ENCODE data around the gene MIER3.
"Not testable (repeated sequence)": the region's sequence is repeated elsewhere in the genome, so short reads cannot be mapped to it uniquely, and the experiment has no call there.

MIER3 gene

DNA sequence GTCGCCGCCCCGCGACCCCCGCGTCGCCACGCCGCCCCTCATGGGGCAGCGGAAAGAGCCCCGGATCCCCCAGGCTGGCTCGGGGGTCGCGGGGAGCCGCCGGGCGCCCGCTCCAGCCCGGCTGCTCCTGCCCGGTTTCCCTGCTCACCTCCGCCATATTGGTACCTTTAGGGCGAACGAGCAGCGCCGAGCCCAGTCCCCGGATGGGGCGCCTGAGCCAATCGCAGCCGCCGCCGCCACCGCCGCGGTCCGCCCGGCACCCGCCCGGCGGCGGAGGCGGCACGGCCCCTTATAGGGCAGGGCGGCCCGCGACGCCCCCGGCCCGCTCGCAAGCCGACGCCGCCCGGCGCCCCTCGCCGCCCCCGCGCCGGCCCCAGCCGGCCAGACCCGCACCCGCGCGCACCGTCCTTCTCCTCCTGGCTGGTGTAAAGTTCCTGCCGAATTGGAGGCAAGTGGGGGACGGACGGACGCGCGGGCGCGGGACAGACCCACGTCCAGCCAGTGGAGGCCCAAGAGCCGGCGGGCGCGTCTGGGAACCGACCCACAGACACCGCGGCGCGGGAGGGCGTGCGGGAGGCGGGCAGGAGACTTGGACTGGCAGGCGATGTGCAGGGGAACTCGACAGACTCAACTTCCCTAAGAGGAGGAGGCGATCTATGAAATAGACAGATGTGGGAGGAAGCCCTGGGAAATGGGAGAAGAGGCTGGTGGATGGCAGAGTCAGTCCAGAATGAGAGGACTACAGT is at the start of gene MIER3:
TSS of gene MIER3 (minus strand) at position 178 of the 746 bp plus-strand sequence. CDS start at position 157, 21 bp downstream.
- DNase-seq: peak; percentile 80

GRCh38 chr5:56995596-56995995 is 43.7 kb upstream of the MIER3 start:
- no peak for DNase-seq

GRCh38 chr5:56993241-56993640 is 41.3 kb upstream of the MIER3 start:
- DNase-seq: no peak

DNA sequence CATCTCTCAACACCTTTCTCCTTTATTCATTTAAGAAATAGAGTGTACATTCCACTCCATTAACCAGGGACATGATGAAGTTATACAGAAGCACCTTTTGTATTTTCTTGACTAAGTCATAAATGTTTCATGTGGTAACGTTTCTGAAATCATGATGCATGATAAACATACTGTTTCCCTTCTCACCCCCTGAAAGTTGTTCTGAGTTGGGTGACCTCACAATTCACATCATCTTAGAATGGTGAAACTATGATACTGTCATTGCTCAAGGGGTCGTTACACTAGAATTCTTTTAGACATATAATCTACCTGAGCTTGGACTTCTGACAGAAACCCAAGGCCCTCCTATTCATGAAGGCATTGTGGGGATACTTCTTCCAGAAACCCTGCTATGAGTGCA is 37.8 kb upstream of the MIER3 start:
- DNase-seq: no peak

DNA sequence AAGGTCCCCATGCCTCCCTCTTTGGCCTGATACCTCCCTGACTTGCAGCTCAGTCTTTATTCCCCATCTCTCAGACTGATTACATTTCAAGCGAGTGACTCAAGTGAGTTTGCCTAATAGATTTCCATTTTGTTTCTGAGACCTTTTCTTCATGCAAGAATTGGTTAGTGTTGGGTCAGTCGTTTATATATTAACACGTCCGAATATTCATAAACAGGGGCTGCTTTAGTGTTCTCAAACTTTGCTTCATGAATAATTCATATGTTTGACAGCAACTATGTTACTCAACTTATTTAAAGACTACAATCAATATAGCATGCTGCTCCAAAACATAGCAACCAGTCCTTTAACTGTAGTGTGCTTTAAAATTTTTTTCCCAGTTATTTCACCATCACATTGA is 36.6 kb upstream of the MIER3 start:
- DNase-seq: no peak

DNA sequence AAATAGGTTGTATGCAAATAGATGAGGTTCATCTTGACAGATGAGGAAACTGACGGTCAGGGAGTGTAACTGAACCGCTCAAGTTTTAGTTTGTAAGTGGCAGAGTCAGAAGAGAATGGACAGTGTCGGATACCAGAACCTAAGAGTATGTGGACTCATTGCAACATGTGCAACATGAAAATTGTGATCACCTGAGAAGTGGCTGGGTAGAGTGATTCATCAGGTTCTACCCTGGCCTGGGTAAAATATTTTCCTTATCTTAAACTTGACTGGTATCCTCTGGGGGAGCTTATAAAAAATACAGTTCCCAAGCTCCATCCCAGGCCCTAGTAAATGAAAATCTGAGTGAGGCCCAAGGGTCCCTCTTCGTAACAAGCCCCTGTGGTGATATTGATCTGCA is 35.2 kb upstream of the MIER3 start:
- no peak for DNase-seq

DNA sequence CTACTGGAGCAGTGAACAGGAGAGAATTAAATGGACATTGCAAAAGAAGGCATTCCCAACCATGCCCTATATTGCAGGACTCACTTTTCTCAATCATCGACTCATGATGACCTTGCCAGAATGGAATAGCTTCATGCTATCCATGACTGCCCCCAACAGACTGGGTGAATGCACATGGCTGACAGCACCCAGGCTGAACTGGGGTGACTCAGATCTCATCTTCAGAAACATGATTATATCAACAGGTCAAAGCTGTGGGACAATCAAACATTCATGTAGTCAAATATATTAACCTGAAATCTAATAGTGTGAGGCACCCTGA is 34.7 kb upstream of the MIER3 start:
- DNase-seq: no peak

DNA sequence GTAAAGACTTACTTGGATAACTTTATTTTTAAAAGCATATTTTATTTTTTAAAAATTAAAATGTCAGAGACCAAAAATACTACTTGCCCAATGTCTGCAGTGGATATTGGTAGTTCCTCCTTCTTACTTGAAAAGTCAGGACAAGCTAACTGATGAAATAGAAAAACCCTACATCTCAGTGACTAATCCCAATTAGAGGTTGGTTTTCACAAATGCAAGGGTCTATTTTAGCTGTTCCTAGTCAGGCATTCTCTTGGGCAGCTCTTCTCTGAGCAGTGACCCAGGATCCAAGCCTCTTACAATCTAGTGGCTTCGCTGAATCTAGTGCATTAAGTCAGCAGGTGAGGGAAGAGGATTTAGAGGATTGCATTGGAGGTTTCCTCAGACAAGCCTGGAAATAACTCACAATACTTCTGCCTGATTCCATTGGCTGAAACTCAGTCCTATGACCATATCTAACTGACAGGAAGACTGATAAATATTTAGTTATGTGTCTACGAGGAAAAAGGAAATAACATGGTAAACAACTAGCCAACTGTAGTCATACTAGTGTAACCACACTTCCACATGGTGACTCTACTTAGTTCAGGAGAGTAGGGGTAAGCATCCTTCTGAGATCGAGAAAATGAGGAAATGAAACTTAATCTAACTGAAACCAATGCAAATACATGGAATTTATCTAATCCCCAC is 34.2 kb upstream of the MIER3 start:
- DNase-seq: no peak

DNA sequence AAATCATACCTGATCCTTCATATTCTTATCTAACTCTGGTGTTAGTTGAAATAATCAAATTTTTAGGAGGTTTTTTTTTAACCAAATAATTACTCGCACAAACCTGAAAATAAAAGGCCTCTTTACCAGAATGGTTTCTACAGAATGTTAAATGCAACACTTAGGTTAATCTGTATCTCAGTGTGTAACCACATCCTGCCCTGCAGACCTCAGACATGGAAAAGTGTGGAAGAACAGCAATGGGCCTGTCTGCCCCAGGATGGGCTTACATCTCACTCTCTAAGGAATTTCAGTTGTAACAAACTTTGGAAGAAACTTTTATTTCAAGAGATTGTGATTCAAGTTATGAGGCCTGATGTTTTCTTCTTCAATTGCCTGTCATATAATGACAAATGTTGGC is 32.5 kb upstream of the MIER3 start:
- DNase-seq: no peak

- no peak for DNase-seq
These were observed 31.9 kb upstream of the MIER3 start for GRCh38 chr5:56983593-56984361.

GRCh38 chr5:56981548-56982315 is 29.8 kb upstream of the MIER3 start:
- DNase-seq: no peak

DNA sequence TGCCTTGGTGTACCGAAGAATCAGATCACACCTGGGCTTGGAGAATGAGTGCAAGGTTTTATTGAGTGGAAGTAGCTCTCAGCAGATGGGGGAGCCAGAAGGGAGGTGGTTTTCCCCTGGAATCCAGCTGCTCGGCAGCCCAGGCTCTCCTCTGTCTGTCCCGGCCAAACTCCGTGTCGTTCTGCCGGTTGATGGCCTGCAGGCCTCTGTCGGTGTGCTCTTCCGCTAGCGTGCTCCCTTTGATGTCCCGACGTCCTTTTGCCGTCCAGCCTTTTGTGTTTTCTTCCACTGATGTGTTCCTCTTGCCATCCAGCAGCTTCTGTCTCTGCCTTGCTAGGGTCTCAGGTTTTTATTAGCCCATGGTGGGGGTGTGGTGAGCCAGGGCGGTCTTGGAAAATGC is 28.0 kb upstream of the MIER3 start:
- no peak for DNase-seq

- not testable (repeated sequence) for DNase-seq
These were observed 27.6 kb upstream of the MIER3 start for GRCh38 chr5:56979526-56979925.

DNA sequence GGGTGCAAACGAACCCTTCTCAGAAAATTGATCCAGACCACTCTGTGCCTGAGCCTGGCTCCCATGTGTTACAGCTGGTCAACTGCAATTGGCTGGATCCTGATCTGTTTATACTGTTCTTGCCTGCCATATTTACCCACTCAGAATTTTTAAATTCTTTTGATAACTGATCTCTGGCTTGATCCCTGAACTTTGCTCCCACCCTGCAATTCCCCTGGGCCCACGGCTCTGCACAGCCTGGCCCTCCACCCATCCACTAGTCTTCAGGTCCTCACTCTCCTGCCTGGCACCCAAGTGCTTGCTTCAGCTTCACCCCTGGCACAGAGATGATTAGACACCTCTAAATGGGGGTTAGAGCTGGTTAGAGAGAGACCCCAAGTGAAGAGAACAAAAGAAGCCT is 25.9 kb upstream of the MIER3 start:
- no peak for DNase-seq

GRCh38 chr5:56977021-56977420 is 25.1 kb upstream of the MIER3 start:
- no peak for DNase-seq

DNA sequence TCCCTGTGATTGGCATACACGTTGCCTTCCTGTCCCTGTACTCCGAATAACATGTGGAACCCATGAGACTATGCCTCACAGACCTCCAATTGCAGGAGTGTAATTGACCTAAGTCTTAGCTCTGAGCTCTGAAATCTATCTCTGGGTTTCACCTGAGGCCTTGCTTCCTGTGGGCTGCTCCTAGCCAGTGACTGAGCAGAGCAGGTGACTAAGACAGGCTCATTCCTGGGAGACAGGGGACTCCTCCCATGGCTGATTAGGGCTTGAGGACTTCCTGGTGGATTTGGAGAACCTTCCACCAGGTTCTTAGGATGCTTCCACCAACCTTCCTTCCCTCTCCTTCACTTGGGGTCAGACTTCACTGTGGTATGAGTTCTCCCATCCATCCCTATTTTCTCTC is 22.3 kb upstream of the MIER3 start:
- no peak for DNase-seq

DNA sequence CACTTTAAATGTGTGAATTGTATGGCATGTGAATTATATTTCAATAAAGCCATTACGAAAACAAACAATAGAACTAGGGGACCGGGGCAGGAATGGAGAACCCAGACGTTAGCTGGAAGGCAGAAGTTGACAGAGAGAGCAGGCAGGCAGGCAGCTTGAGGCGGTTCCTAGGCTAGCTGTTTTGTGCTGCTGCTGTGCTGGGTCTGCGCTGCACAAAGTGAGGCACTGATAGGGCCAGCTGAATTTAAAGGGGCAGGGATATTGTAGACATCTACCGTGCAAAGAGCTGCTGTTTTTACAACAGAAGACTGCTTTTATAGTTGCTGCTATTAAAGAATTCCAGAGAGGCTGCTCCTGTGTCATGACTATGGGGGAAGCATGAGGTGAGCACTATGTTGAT is 21.6 kb upstream of the MIER3 start:
- no peak for DNase-seq

- DNase-seq: no peak
These were observed 19.4 kb upstream of the MIER3 start for GRCh38 chr5:56971275-56971674.

DNA sequence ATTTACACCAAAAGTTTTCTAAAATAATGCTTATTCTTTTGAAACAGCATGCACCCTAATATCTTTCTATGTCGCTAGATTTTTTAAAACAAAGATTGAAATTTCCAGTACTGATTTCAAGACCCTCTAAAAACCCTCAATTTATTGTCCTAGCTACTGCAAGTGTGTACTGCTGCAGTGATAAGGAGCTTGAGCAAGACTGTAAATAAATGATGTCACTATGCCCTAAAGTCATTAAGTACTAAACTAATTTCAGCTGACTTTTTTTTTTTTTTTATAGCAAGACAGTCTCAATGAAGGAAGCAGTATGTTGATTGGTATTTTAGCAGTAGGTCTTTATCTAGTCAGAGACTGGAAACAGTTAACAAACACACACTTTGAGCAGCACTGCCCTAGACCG is 12.2 kb upstream of the MIER3 start:
- DNase-seq: no peak

DNA sequence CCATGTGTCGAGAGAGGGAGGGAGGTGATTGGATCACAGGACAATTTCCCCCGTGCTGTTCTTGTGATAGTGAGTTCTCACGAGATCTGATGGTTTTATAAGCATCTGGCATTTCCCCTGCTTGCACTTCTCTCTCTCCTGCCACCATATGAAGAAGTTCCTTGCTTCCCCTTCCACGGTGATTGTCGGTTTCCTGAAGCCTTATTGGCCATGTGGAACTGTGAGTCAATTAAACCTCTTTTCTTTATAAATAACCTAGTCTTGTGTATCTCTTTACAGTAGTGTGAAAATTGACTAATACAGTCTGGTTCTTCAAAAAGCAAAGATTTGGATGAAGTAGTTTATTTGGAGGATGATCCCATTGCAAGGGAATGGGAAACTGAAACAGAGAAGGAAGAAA is 11.3 kb upstream of the MIER3 start:
- no peak for DNase-seq

GRCh38 chr5:56962286-56962685 is 10.4 kb upstream of the MIER3 start:
- no peak for DNase-seq

DNA sequence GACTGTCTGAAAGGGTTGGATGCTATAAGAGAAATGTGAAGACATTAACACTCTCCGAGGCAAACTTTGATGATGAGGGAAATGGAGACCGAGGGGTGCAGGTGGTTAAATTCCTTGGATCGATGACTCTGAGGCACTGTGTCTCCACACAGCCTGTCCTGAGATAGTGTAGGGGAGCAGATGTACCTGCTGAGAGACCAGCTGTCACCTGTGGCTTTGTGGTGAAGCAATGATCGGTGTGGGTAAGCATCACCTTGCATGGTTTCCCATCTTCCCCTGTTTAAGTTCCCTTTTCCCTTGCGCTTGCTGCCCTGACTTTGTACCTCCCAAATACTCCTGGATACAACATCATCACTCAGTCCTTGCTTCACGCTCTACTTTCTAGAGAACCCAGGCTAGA is 9.8 kb upstream of the MIER3 start:
- DNase-seq: no peak

DNA sequence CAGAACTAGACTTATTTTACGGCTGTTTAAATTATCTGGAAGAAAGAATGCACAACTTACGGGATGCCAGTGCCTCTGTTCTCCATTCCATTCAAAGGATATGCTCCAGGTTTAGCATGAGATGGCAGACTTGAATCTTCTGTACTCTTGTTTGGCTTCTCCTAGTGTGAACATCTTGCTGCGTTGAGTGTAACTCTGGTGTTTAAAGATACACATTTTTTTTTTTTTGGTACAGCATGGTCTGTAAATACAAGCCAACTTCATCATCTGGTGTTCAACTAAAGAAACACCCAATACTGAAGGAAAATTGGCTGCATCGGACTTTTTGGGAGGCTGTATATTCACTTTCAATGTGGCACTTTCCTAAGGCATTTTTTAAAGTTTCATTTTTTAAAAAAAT is 7.4 kb upstream of the MIER3 start:
- no peak for DNase-seq

Measured in stimulated activated CD4-positive, alpha-beta T cell treated with anti-CD3 and anti-CD28 coated beads, Interleukin-4, amount 100 ng/mL, for 1 hour (primary cell).